Gastrocnemius medialis (tissue), 4 donors: ENCODE data around the gene DFFA. TPM values are rescaled to one million over a fixed set of nuclear protein-coding genes. Genes with fewer than 3 reads are reported as not detected.

Experiments
- ATAC-seq, 2 donors: fragments of 150-250 bp; one replicate each; pipeline ENCODE4 v1.9.1; 2016
- DNase-seq, 2 donors: peaks; one replicate each; pipeline ENCODE4 v3.0.0-alpha.2; 2019
- H3K27ac ChIP-seq, 4 donors: fragments of 200-600 bp; sonication (generic); 1 replicate in 1 of 4; 2 replicates in 3 of 4; pipeline ENCODE4 v1.5.1; 2016 to 2018; ENCODE audit warnings: mild to moderate bottlenecking in 2 of 4, moderate library complexity in 1 of 4
- H3K27me3 ChIP-seq, 3 donors: fragments of 200-600 bp; sonication (generic) in 2 of 3; 1 replicate in 1 of 3; 2 replicates in 2 of 3; pipeline versions ENCODE4 v1.5.1 to v1.6.0; 2016 to 2019; ENCODE audit warnings: mild to moderate bottlenecking in 1 of 3, moderate library complexity in 1 of 3
- H3K36me3 ChIP-seq, 2 donors: fragments of 200-600 bp; sonication (generic) in 1 of 2; one replicate each; pipeline ENCODE4 v1.5.1; 2017 to 2018
- H3K4me1 ChIP-seq, 2 donors: fragments of 200-600 bp; sonication (generic) in 1 of 2; one replicate each; pipeline ENCODE4 v1.5.1; 2016 to 2017; ENCODE audit warnings: mild to moderate bottlenecking in 2 of 2
- H3K4me3 ChIP-seq, 4 donors: fragments of 200-600 bp; sonication (generic) in 3 of 4; 1 replicate in 1 of 4; 2 replicates in 3 of 4; pipeline ENCODE4 v1.5.1; 2016 to 2019; ENCODE audit warnings: mild to moderate bottlenecking in 2 of 4
- H3K9me3 ChIP-seq, 3 donors: fragments of 200-600 bp; sonication (generic) in 2 of 3; 1 replicate in 1 of 3; 2 replicates in 2 of 3; pipeline ENCODE4 v1.5.1; 2016 to 2019
- POLR2A ChIP-seq, 2 donors: fragments of 450-650 bp; IDR thresholded peaks; one replicate each; pipeline ENCODE4 v1.6.1; 2017; ENCODE audit warnings: antibody characterized with exemption in 2 of 2, mild to moderate bottlenecking in 2 of 2, moderate library complexity in 2 of 2
- in situ Hi-C, 4 donors: fragments of 200-750 bp; cut with MboI; loops; one replicate each; pipeline versions ENCODE4 v1.15.0 to v1.8.0; 2017; ENCODE audit warnings: low sequenced_read_pairs in 4 of 4
- intact Hi-C: fragments of 100-400 bp; cut with DNase I; formaldehyde crosslinking; loops from one replicate; pipeline ENCODE4 v1.15.1; 2023; ENCODE audit warnings: low total_unique reads
- total RNA-seq, 4 donors: library from RNA; depleted of rRNA; stranded (reverse); fragments of >200 nt; gene quantifications; one replicate each; pipeline versions ENCODE4 v1.1.0 to v1.2.3, GENCODE V29; 2016
- TF ChIP-seq, protein P1 (sequence below), 5 experiments: fragments of 450-650 bp in 3 of 5; fragments of 200-600 bp in 2 of 5; sonication (generic) in 2 of 5; IDR thresholded peaks in 4 of 5; conservative IDR thresholded peaks in 1 of 5; 1 replicate in 4 of 5; 2 replicates in 1 of 5; pipeline ENCODE4 v1.5.1; 2016 to 2019; ENCODE audit warnings: antibody characterized with exemption in 5 of 5, mild to moderate bottlenecking in 3 of 5, moderate library complexity in 3 of 5

The DFFA gene
- total RNA-seq, 4 donors from 2014 or later, result 13.8 to 15.6 (median 14.5) TPM

DNA sequence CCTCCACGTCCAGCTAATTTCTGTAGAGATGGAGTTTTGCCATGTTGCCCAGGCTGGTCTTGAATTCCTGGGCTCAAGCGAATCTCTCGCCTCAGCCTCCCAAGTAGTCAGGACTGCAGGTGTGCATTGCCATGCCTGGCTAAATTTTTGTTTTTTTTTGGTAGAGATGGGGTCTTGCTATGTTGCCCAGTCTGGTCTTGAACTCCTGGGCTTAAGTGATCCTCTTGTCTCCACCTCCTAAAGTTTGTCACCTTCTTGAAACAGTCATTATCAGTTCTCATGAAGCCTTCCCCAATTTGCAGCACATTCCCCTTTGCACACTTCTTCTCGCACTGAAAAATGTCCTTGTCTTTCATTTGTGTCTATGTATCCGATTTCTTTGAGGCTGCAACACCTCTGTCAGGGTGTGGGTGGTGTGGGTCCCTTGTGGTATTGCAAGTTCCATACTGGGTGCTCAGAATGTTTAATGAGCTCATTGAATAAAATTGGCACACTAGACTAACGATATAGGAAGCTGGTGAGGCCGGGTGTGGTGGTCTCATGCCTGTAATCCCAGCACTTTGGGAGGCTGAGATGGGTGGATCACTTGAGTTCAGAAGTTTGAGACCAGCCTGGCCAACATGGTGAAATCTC lies 25.4 kb downstream of the DFFA start:
- intact Hi-C loops, result no loop called here
- Histone ChIP-seq H3K27ac (no peak overlapping the region), H3K4me3 (no peak overlapping the region), H3K27me3 (peaks cover 9 to 10% (median 9%) of the 10 kb centered on the region in 3 donors), H3K36me3 (no peaks in the 10 kb centered on the region), H3K9me3 (no peaks in the 10 kb centered on the region), H3K4me1 (no peaks in the 10 kb centered on the region)
- no peak for DNase-seq
- in situ Hi-C loops, result loop anchor here in 1 of 4 donors (25.0 kb wide), 1 partner anchor 810 kb away; no protein-coding TSS in a partner anchor
- no peak for ATAC-seq
- TF ChIP-seq POLR2A (IDR thresholded peaks at IDR 0.05), result no peak
- TF ChIP-seq, protein P1, sequence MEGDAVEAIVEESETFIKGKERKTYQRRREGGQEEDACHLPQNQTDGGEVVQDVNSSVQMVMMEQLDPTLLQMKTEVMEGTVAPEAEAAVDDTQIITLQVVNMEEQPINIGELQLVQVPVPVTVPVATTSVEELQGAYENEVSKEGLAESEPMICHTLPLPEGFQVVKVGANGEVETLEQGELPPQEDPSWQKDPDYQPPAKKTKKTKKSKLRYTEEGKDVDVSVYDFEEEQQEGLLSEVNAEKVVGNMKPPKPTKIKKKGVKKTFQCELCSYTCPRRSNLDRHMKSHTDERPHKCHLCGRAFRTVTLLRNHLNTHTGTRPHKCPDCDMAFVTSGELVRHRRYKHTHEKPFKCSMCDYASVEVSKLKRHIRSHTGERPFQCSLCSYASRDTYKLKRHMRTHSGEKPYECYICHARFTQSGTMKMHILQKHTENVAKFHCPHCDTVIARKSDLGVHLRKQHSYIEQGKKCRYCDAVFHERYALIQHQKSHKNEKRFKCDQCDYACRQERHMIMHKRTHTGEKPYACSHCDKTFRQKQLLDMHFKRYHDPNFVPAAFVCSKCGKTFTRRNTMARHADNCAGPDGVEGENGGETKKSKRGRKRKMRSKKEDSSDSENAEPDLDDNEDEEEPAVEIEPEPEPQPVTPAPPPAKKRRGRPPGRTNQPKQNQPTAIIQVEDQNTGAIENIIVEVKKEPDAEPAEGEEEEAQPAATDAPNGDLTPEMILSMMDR (IDR thresholded peaks at IDR 0.05 in 4 of 5, conservative IDR thresholded peaks at IDR 0.05 in 1 of 5), result no peak

- H3K9me3 ChIP-seq, result no peaks in the 10 kb centered on the region
- TF ChIP-seq, protein P1 (IDR thresholded peaks at IDR 0.05 in 4 of 5, conservative IDR thresholded peaks at IDR 0.05 in 1 of 5), result no peak
- no peak for TF ChIP-seq POLR2A (IDR thresholded peaks at IDR 0.05)
- H3K27ac ChIP-seq, result no peak overlapping the region
- no peaks in the 10 kb centered on the region for H3K36me3 ChIP-seq
- H3K27me3 ChIP-seq, result peaks cover 2 to 3% (median 2%) of the 10 kb centered on the region in 3 donors
- intact Hi-C loops (no loop called here), in situ Hi-C loops (loop anchor here in 1 of 4 donors (25.0 kb wide), 1 partner anchor 808 kb away; no protein-coding TSS in a partner anchor)
- H3K4me1 ChIP-seq, result no peaks in the 10 kb centered on the region
- DNase-seq (no peak), ATAC-seq (no peak)
- no peak overlapping the region for H3K4me3 ChIP-seq
These were observed 27.4 kb downstream of the DFFA start for GRCh38 chr1:10444795-10445397.

GRCh38 chr1:10444248-10444647 lies 28.1 kb downstream of the DFFA start:
- Histone ChIP-seq H3K9me3 (no peaks in the 10 kb centered on the region), H3K36me3 (no peaks in the 10 kb centered on the region), H3K4me1 (no peaks in the 10 kb centered on the region), H3K4me3 (no peak overlapping the region), H3K27me3 (no peaks in the 10 kb centered on the region), H3K27ac (no peak overlapping the region)
- intact Hi-C loops (no loop called here), in situ Hi-C loops (loop anchor here in 1 of 4 donors (25.0 kb wide), 1 partner anchor 807 kb away; no protein-coding TSS in a partner anchor)
- ATAC-seq (no peak), DNase-seq (no peak)
- TF ChIP-seq POLR2A (IDR thresholded peaks at IDR 0.05), result no peak
- TF ChIP-seq, protein P1 (IDR thresholded peaks at IDR 0.05 in 4 of 5, conservative IDR thresholded peaks at IDR 0.05 in 1 of 5), result no peak

GRCh38 chr1:10440794-10441193 lies 31.5 kb downstream of the DFFA start:
- Histone ChIP-seq H3K4me1 (no peaks in the 10 kb centered on the region), H3K9me3 (no peaks in the 10 kb centered on the region), H3K4me3 (no peak overlapping the region), H3K36me3 (no peaks in the 10 kb centered on the region), H3K27me3 (no peaks in the 10 kb centered on the region), H3K27ac (no peak overlapping the region)
- DNase-seq, result no peak
- in situ Hi-C loops (loop anchor here in 1 of 4 donors (25.0 kb wide), 1 partner anchor 803 kb away; no protein-coding TSS in a partner anchor), intact Hi-C loops (no loop called here)
- no peak for ATAC-seq
- no peak for TF ChIP-seq POLR2A (IDR thresholded peaks at IDR 0.05)
- TF ChIP-seq, protein P1 (IDR thresholded peaks at IDR 0.05 in 4 of 5, conservative IDR thresholded peaks at IDR 0.05 in 1 of 5), result no peak
